ENCODE results near the gene ICAM2.
A peak's percentile ranks its signal among the peaks of the same experiment; 100 is the strongest.

Gene ICAM2

GRCh38 chr17:63973930-63974593, 46.4 kb downstream of the ICAM2 start:
- DNase-seq = no peak

- no peak for DNase-seq
Observed at GRCh38 chr17:63973247-63973646, 47.2 kb downstream of the ICAM2 start.

- no peak for DNase-seq
Observed at GRCh38 chr17:63972796-63973195, 47.6 kb downstream of the ICAM2 start, which contains the start of gene SCN4A. Gene SCN4A, minus strand, starts transcription at chr17:63972918. Its CDS starts 77 bp downstream, at chr17:63972841.

- DNase-seq = no peak
Observed at GRCh38 chr17:63969278-63969677, 51.2 kb downstream of the ICAM2 start.

GRCh38 chr17:63967953-63968352, 52.5 kb downstream of the ICAM2 start:
- DNase-seq = no peak

GRCh38 chr17:63966646-63967264, 53.7 kb downstream of the ICAM2 start:
- no peak for DNase-seq

- no peak for DNase-seq
Observed at GRCh38 chr17:63963123-63963522, 57.3 kb downstream of the ICAM2 start.

GRCh38 chr17:63962298-63962744, 58.1 kb downstream of the ICAM2 start:
- DNase-seq = no peak

- DNase-seq = no peak
Observed at GRCh38 chr17:63961355-63962212, 58.8 kb downstream of the ICAM2 start.

GRCh38 chr17:63960430-63960829, 60.0 kb downstream of the ICAM2 start:
- DNase-seq = no peak

GRCh38 chr17:63960006-63960405, 60.4 kb downstream of the ICAM2 start:
- no peak for DNase-seq

GRCh38 chr17:63956296-63956920, 64.0 kb downstream of the ICAM2 start:
- no peak for DNase-seq

- DNase-seq = no peak
Observed at GRCh38 chr17:63955791-63956190, 64.6 kb downstream of the ICAM2 start.

GRCh38 chr17:63955232-63955631, 65.2 kb downstream of the ICAM2 start:
- DNase-seq = no peak

- DNase-seq = peak; percentile 37
Observed at GRCh38 chr17:63954402-63955063, 65.9 kb downstream of the ICAM2 start.

Data from activated T-cell treated with anti-CD3 and anti-CD28 coated beads, Interleukin-2, amount 50 U/mL, for 1 hour (primary cell).